Measurements from ENCODE around the gene RFX8. TPM values are rescaled to one million over a fixed set of nuclear protein-coding genes. Genes with fewer than 3 reads are reported as not detected.

Gene RFX8
- total RNA-seq, 2 donors from 2014 or later = 0.14 to 0.85 TPM

- H3K4me3 ChIP-seq = no peak overlapping the region
- DNase-seq (ENCODE audit: low spot score) (no peak), ATAC-seq (ENCODE audit: insufficient number of reproducible peaks, low FRiP score, low read depth) (no peak)
- no peaks in the 10 kb centered on the region for H3K27me3 ChIP-seq (replicated peaks; ENCODE audit: insufficient read depth)
- no peaks in the 10 kb centered on the region for H3K4me1 ChIP-seq (ENCODE audit: control insufficient read depth in 1 of 2, low read depth in 2 of 2)
- no peaks in the 10 kb centered on the region for H3K36me3 ChIP-seq
- H3K9me3 ChIP-seq = no peaks in the 10 kb centered on the region
- peak; percentile 71 for TF ChIP-seq CTCF (IDR thresholded peaks at IDR 0.05)
- H3K27ac ChIP-seq = no peak overlapping the region
Observed at GRCh38 chr2:101419096-101419663, 55.7 kb downstream of the RFX8 start.

GRCh38 chr2:101418460-101419095, 56.3 kb downstream of the RFX8 start:
- Histone ChIP-seq H3K9me3 (no peaks in the 10 kb centered on the region), H3K36me3 (no peaks in the 10 kb centered on the region), H3K27ac (no peak overlapping the region), H3K4me3 (no peak overlapping the region), H3K4me1 (ENCODE audit: control insufficient read depth in 1 of 2, low read depth in 2 of 2) (no peaks in the 10 kb centered on the region), H3K27me3 (replicated peaks; ENCODE audit: insufficient read depth) (no peaks in the 10 kb centered on the region)
- no peak for TF ChIP-seq CTCF (IDR thresholded peaks at IDR 0.05)
- DNase-seq (ENCODE audit: low spot score) = no peak
- no peak for ATAC-seq (ENCODE audit: insufficient number of reproducible peaks, low FRiP score, low read depth)

- Histone ChIP-seq H3K27me3 (replicated peaks; ENCODE audit: insufficient read depth) (no peaks in the 10 kb centered on the region), H3K27ac (no peak overlapping the region), H3K4me3 (no peak overlapping the region), H3K36me3 (no peaks in the 10 kb centered on the region), H3K9me3 (no peaks in the 10 kb centered on the region), H3K4me1 (ENCODE audit: control insufficient read depth in 1 of 2, low read depth in 2 of 2) (no peaks in the 10 kb centered on the region)
- TF ChIP-seq CTCF (IDR thresholded peaks at IDR 0.05) = no peak
- ATAC-seq (ENCODE audit: insufficient number of reproducible peaks, low FRiP score, low read depth) (no peak), DNase-seq (ENCODE audit: low spot score) (no peak)
Observed at GRCh38 chr2:101416609-101417008, 58.3 kb downstream of the RFX8 start.

DNA sequence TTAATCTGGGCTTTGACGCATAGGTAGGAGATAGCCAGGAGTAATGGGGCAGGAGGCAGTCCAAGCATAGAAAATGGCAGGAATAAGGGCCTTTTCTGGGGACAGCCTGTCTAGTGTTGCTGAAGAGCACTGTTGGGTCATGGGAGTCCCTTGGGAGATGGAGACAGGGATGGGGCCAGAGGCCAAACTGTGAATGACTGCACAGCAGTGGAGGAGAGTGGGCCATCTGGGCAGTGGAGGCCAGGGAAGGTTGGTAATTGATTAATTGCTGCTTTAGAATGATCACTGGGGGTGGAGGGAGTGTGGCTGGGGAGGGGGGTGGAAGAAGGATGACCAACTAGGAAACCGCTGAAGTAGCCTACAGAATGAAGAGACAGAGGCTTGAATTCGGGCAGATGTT, 59.0 kb downstream of the RFX8 start:
- no peak overlapping the region for H3K4me3 ChIP-seq
- no peak overlapping the region for H3K27ac ChIP-seq
- TF ChIP-seq CTCF (IDR thresholded peaks at IDR 0.05) = no peak
- no peaks in the 10 kb centered on the region for H3K36me3 ChIP-seq
- ATAC-seq (ENCODE audit: insufficient number of reproducible peaks, low FRiP score, low read depth) (no peak), DNase-seq (ENCODE audit: low spot score) (no peak)
- no peaks in the 10 kb centered on the region for H3K4me1 ChIP-seq (ENCODE audit: control insufficient read depth in 1 of 2, low read depth in 2 of 2)
- no peaks in the 10 kb centered on the region for H3K27me3 ChIP-seq (replicated peaks; ENCODE audit: insufficient read depth)
- no peaks in the 10 kb centered on the region for H3K9me3 ChIP-seq

GRCh38 chr2:101415220-101415619, 59.7 kb downstream of the RFX8 start:
- no peak for DNase-seq (ENCODE audit: low spot score)
- Histone ChIP-seq H3K9me3 (no peaks in the 10 kb centered on the region), H3K27me3 (replicated peaks; ENCODE audit: insufficient read depth) (no peaks in the 10 kb centered on the region), H3K4me1 (ENCODE audit: control insufficient read depth in 1 of 2, low read depth in 2 of 2) (no peaks in the 10 kb centered on the region), H3K36me3 (no peaks in the 10 kb centered on the region), H3K27ac (no peak overlapping the region), H3K4me3 (no peak overlapping the region)
- no peak for ATAC-seq (ENCODE audit: insufficient number of reproducible peaks, low FRiP score, low read depth)
- TF ChIP-seq CTCF (IDR thresholded peaks at IDR 0.05) = no peak

All from thoracic aorta (tissue), 2 donors.